Liver (tissue), 9 donors: ENCODE data around the gene RYR1. TPM values are rescaled to one million over a fixed set of nuclear protein-coding genes. Genes with fewer than 3 reads are reported as not detected.
"Not testable (repeated sequence)": the region's sequence is repeated elsewhere in the genome, so short reads cannot be mapped to it uniquely, and the experiment has no call there.

ENCODE experiments used
- DNase-seq: peaks from one replicate; pipeline ENCODE4 v3.0.0-alpha.2; 2017; ENCODE audit warnings: low spot score
- H3K27ac ChIP-seq, 2 donors: one replicate each; pipeline ENCODE4 v1.7.0; 2013; ENCODE audit warnings: inconsistent platforms in 2 of 2, low read length in 2 of 2, control low read depth in 1 of 2, low read depth in 1 of 2, mild to moderate bottlenecking in 1 of 2
- H3K27me3 ChIP-seq, 4 donors: one replicate each; pipeline versions ENCODE4 v1.6.1 to v1.7.0; 2013; ENCODE audit warnings: low read length in 3 of 4, inconsistent platforms in 1 of 4, mild to moderate bottlenecking in 1 of 4, moderate library complexity in 1 of 4; ENCODE audit not compliant: control insufficient read depth in 4 of 4, insufficient read depth in 4 of 4
- H3K36me3 ChIP-seq, 4 donors: one replicate each; pipeline versions ENCODE4 v1.6.1 to v1.7.0; 2013; ENCODE audit warnings: low read length in 3 of 4, mild to moderate bottlenecking in 3 of 4, low read depth in 1 of 4, moderate library complexity in 1 of 4; ENCODE audit not compliant: control insufficient read depth in 4 of 4, insufficient read depth in 3 of 4
- H3K4me1 ChIP-seq, 4 donors: one replicate each; pipeline versions ENCODE4 v1.6.1 to v1.7.0; 2013; ENCODE audit warnings: low read length in 3 of 4, mild to moderate bottlenecking in 3 of 4, moderate library complexity in 1 of 4; ENCODE audit not compliant: control insufficient read depth in 4 of 4, insufficient read depth in 4 of 4
- H3K4me3 ChIP-seq, 3 donors: one replicate each; pipeline versions ENCODE4 v1.6.1 to v1.7.0; 2013; ENCODE audit warnings: low read length in 3 of 3, control low read depth in 1 of 3, low read depth in 1 of 3, mild to moderate bottlenecking in 1 of 3
- H3K9ac ChIP-seq, 2 donors: one replicate each; pipeline ENCODE4 v1.7.0; 2013; ENCODE audit warnings: low read length in 2 of 2, mild to moderate bottlenecking in 2 of 2, moderate library complexity in 2 of 2, control low read depth in 1 of 2, low read depth in 1 of 2
- H3K9me3 ChIP-seq, 4 donors: one replicate each; pipeline versions ENCODE4 v1.6.1 to v1.7.0; 2013; ENCODE audit warnings: low read length in 3 of 4; ENCODE audit not compliant: control insufficient read depth in 4 of 4
- ATF3 ChIP-seq: IDR thresholded peaks from 2 replicates; pipeline ENCODE4 v1.6.1; 2016; ENCODE audit warnings: antibody characterized with exemption
- CTCF ChIP-seq: fragments of 150-350 bp; IDR thresholded peaks from 2 replicates; pipeline ENCODE4 v1.5.1; 2017; ENCODE audit warnings: improper control_type of control experiment, low read depth, low read length; ENCODE audit not compliant: missing input control
- EGR1 ChIP-seq, 2 donors: IDR thresholded peaks; 2 replicates each; pipeline ENCODE4 v1.6.1; 2016 to 2018; ENCODE audit warnings: antibody characterized with exemption in 2 of 2, low read depth in 2 of 2
- FOXA1 ChIP-seq: IDR thresholded peaks from 2 replicates; pipeline ENCODE4 v1.6.1; 2016; ENCODE audit warnings: antibody characterized with exemption
- FOXA2 ChIP-seq: IDR thresholded peaks from 2 replicates; pipeline ENCODE4 v1.6.1; 2016; ENCODE audit warnings: antibody characterized with exemption
- GABPA ChIP-seq, 2 donors: IDR thresholded peaks in 1 of 2; conservative IDR thresholded peaks in 1 of 2; 2 replicates each; pipeline ENCODE4 v1.6.1; 2016; ENCODE audit warnings: antibody characterized with exemption in 2 of 2, mild to moderate bottlenecking in 1 of 2, moderate library complexity in 1 of 2
- HNF4A ChIP-seq, 2 donors: conservative IDR thresholded peaks; 2 replicates each; pipeline ENCODE4 v1.6.1; 2016; ENCODE audit warnings: antibody characterized with exemption in 2 of 2, mild to moderate bottlenecking in 2 of 2
- HNF4G ChIP-seq: IDR thresholded peaks from 2 replicates; pipeline ENCODE4 v1.6.1; 2016; ENCODE audit warnings: antibody characterized with exemption
- JUND ChIP-seq, 2 donors: IDR thresholded peaks; 2 replicates each; pipeline ENCODE4 v1.6.1; 2016; ENCODE audit warnings: antibody characterized with exemption in 2 of 2
- MAX ChIP-seq: IDR thresholded peaks from 2 replicates; pipeline ENCODE4 v1.6.1; 2016; ENCODE audit warnings: antibody characterized with exemption
- NR2F2 ChIP-seq: IDR thresholded peaks from 2 replicates; pipeline ENCODE4 v1.6.1; 2016; ENCODE audit warnings: antibody characterized with exemption
- RAD21 ChIP-seq, 2 donors: IDR thresholded peaks; 2 replicates each; pipeline ENCODE4 v1.6.1; 2016; ENCODE audit warnings: antibody characterized with exemption in 2 of 2, mild to moderate bottlenecking in 2 of 2
- REST ChIP-seq: IDR thresholded peaks from 2 replicates; pipeline ENCODE4 v1.6.1; 2016; ENCODE audit warnings: antibody characterized with exemption, mild to moderate bottlenecking
- RXRA ChIP-seq, 2 donors: IDR thresholded peaks; 2 replicates each; pipeline ENCODE4 v1.6.1; 2017 to 2018; ENCODE audit warnings: antibody characterized with exemption in 2 of 2, mild to moderate bottlenecking in 1 of 2
- SP1 ChIP-seq: IDR thresholded peaks from 2 replicates; pipeline ENCODE4 v1.6.1; 2018; ENCODE audit warnings: antibody characterized with exemption, mild to moderate bottlenecking
- TAF1 ChIP-seq: conservative IDR thresholded peaks from 2 replicates; pipeline ENCODE4 v1.6.1; 2016; ENCODE audit warnings: antibody characterized with exemption, mild to moderate bottlenecking
- YY1 ChIP-seq: IDR thresholded peaks from 2 replicates; pipeline ENCODE4 v1.6.1; 2016; ENCODE audit warnings: antibody characterized with exemption, mild to moderate bottlenecking
- ZBTB33 ChIP-seq: IDR thresholded peaks from 2 replicates; pipeline ENCODE4 v1.6.1; 2016; ENCODE audit warnings: antibody characterized with exemption
- WGBS: extraction: QIAGEN DNeasy Blood & Tissue Kit; methylation state at CpG from one replicate; pipeline ENCODE4 v1.1.7; 2013; 5-methylcytosine and 5-hydroxymethylcytosine counted together
- polyA plus RNA-seq, 2 donors: library from polyadenylated mRNA; stranded (reverse) in 1 of 2; unstranded in 1 of 2; fragments of 200-250 nt in 1 of 2; fragments of >200 nt in 1 of 2; fragmentation: Nextera tagmentation in 1 of 2; extraction: Ambion mirVana in 1 of 2; gene quantifications; one replicate each; pipeline versions ENCODE4 v1.2.1 to v1.2.3, GENCODE V29; 2013 to 2015
- total RNA-seq, 2 donors: library from RNA; depleted of rRNA; stranded (reverse); fragments of >200 nt; gene quantifications; one replicate each; pipeline ENCODE4 v1.2.3, GENCODE V29; 2014
- donor health status: healthy.
- donor health status: healthy.
- donor health status: healthy.
- donor health status: healthy.
- donor health status: healthy.

Gene RYR1
- total and polyA plus RNA-seq, 4 donors = 0.01 to 0.70 (median 0.29) TPM

- Histone ChIP-seq H3K27ac (no peak overlapping the region), H3K4me1 (peaks cover 0 to 3% (median 0%) of the 10 kb centered on the region in 4 donors), H3K9me3 (no peaks in the 10 kb centered on the region), H3K9ac (no peak overlapping the region), H3K27me3 (no peaks in the 10 kb centered on the region), H3K4me3 (no peak overlapping the region), H3K36me3 (no peaks in the 10 kb centered on the region)
- no peak for DNase-seq
- no peak for TF ChIP-seq HNF4A (conservative IDR thresholded peaks at IDR 0.05)
- no peak for TF ChIP-seq EGR1 (IDR thresholded peaks at IDR 0.05; ENCODE audit: low read depth in 2 of 2)
- TF ChIP-seq TAF1 = no peak
- TF ChIP-seq GABPA (IDR thresholded peaks at IDR 0.05 in 1 of 2, conservative IDR thresholded peaks at IDR 0.05 in 1 of 2) = no peak
- TF ChIP-seq FOXA1 = no peak
- no peak for TF ChIP-seq REST
- TF ChIP-seq HNF4G = no peak
- TF ChIP-seq SP1 = no peak
- TF ChIP-seq FOXA2 = no peak
- no peak for TF ChIP-seq NR2F2
- TF ChIP-seq RAD21 (IDR thresholded peaks at IDR 0.05) = no peak
- TF ChIP-seq ZBTB33 = no peak
- TF ChIP-seq RXRA (IDR thresholded peaks at IDR 0.05) = no peak
- TF ChIP-seq YY1 = no peak
- TF ChIP-seq ATF3 = no peak
- TF ChIP-seq MAX = no peak
- no peak for TF ChIP-seq CTCF
- TF ChIP-seq JUND (IDR thresholded peaks at IDR 0.05) = no peak
- 90% methylated on average over 19 of the region's 19 CpGs for WGBS
Measured at GRCh38 chr19:38512277-38512676, 78.8 kb downstream of the RYR1 start.

- not testable (repeated sequence) for DNase-seq, H3K9me3 ChIP-seq, H3K4me3 ChIP-seq, H3K4me1 ChIP-seq, H3K27ac ChIP-seq, H3K9ac ChIP-seq, H3K36me3 ChIP-seq, H3K27me3 ChIP-seq
- 90% methylated on average over 6 of the region's 6 CpGs for WGBS
Measured at GRCh38 chr19:38513156-38513555, 79.7 kb downstream of the RYR1 start.
